ENCODE measurements around the gene URGCP. TPM values are rescaled to one million over a fixed set of nuclear protein-coding genes. Genes with fewer than 3 reads are reported as not detected.

The URGCP gene
- total RNA-seq, 1 experiment from 2014 or later, result 30.7 TPM

DNA sequence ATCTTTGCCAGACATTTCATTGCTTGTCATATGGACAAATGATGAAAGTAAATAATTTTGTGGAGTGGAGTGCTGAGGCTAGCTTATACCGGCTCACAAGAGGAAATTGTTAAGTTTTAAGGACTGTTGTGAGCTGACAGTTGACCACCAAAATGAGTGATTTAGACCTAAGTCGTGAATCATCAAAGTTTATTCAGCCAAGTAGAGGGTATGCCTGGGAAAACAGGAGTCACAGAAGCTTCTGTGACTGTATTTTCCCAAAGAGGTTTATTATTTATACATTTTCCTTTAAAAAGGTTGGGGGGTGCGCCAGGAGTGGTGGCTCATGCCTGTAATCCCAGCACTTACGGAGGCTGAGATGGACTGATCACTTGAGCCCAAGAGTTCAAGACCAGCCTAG lies 58.9 kb downstream of the URGCP start:
- no peak overlapping the region for H3K27ac Mint-ChIP-seq
- H3K4me3 Mint-ChIP-seq, result no peak overlapping the region
- Histone ChIP-seq H3K14ac (ENCODE audit: insufficient read depth, low read length) (no peak overlapping the region), H4K91ac (ENCODE audit: insufficient read length, low read depth, low read length) (no peak overlapping the region), H3K9me3 (ENCODE audit: control insufficient read depth, low read depth, low read length) (no peaks in the 10 kb centered on the region), H3K9ac (ENCODE audit: extremely low read depth, insufficient read length, low read length) (no peak overlapping the region), H3K27me3 (ENCODE audit: insufficient read depth, low read length) (no peaks in the 10 kb centered on the region), H4K8ac (replicated peaks; ENCODE audit: insufficient read length, low read depth, low read length) (no peak overlapping the region), H2AK5ac (ENCODE audit: insufficient read length, low read length) (no peak overlapping the region), H2BK120ac (ENCODE audit: low read depth, low read length, poor library complexity, severe bottlenecking) (no peak overlapping the region), H3K79me1 (ENCODE audit: insufficient read depth, low read depth, low read length, poor library complexity, severe bottlenecking) (no peaks in the 10 kb centered on the region), H3K56ac (ENCODE audit: insufficient read length, low read depth, low read length) (no peak overlapping the region), H2BK5ac (ENCODE audit: insufficient read length, low read length) (no peak overlapping the region), H3K23ac (ENCODE audit: insufficient read length, low read depth, low read length) (no peak overlapping the region), H4K5ac (ENCODE audit: insufficient read length, low read depth, low read length) (no peak overlapping the region), H2BK15ac (ENCODE audit: low read depth, low read length) (no peak overlapping the region), H2BK12ac (ENCODE audit: insufficient read length, low read depth, low read length) (no peak overlapping the region), H3T11ph (ENCODE audit: low read length) (no peak overlapping the region), H3K23me2 (ENCODE audit: insufficient read length, low read depth, low read length, poor library complexity, severe bottlenecking) (no peaks in the 10 kb centered on the region), H3K4me1 (ENCODE audit: insufficient read depth, low read length) (no peaks in the 10 kb centered on the region), H2AFZ (ENCODE audit: low read length) (no peak overlapping the region), H3K79me2 (ENCODE audit: insufficient read depth, low read length) (no peaks in the 10 kb centered on the region), H3K27ac (ENCODE audit: insufficient read length, low read depth, low read length) (no peak overlapping the region), H3K18ac (ENCODE audit: insufficient read length, low read depth, low read length) (no peak overlapping the region), H2BK20ac (ENCODE audit: low read depth, low read length, poor library complexity, severe bottlenecking) (no peak overlapping the region), H4K20me1 (ENCODE audit: control insufficient read depth, insufficient read depth, insufficient read length) (no peaks in the 10 kb centered on the region), H3K4me2 (ENCODE audit: insufficient read depth, insufficient read length, low read length) (no peak overlapping the region), H3K4ac (ENCODE audit: low read depth, low read length) (no peak overlapping the region)
- TF ChIP-seq, protein P1, sequence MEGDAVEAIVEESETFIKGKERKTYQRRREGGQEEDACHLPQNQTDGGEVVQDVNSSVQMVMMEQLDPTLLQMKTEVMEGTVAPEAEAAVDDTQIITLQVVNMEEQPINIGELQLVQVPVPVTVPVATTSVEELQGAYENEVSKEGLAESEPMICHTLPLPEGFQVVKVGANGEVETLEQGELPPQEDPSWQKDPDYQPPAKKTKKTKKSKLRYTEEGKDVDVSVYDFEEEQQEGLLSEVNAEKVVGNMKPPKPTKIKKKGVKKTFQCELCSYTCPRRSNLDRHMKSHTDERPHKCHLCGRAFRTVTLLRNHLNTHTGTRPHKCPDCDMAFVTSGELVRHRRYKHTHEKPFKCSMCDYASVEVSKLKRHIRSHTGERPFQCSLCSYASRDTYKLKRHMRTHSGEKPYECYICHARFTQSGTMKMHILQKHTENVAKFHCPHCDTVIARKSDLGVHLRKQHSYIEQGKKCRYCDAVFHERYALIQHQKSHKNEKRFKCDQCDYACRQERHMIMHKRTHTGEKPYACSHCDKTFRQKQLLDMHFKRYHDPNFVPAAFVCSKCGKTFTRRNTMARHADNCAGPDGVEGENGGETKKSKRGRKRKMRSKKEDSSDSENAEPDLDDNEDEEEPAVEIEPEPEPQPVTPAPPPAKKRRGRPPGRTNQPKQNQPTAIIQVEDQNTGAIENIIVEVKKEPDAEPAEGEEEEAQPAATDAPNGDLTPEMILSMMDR (conservative IDR thresholded peaks at IDR 0.05), result no peak
- peaks cover 11 to 12% of the 10 kb centered on the region in 2 experiments for H3K4me1 Mint-ChIP-seq
- no peaks in the 10 kb centered on the region for H3K27me3 Mint-ChIP-seq (ENCODE audit: low read depth)
- no CpG with 5 or more reads among the region's 4 CpGs for WGBS (ENCODE audit: extremely low coverage, insufficient read length, low lambda C conversion rate)
- no peak for DNase-seq
- no peaks in the 10 kb centered on the region; a peak in 2 of 5 replicates for H3K9me3 Mint-ChIP-seq
- H3K36me3 Mint-ChIP-seq (ENCODE audit: insufficient read depth in 1 of 3, low read depth in 3 of 3), result no peaks in the 10 kb centered on the region; a peak in 2 of 7 replicates

Measured in H9 (cell line).